Activated CD4-positive, alpha-beta memory T cell treated with anti-CD3 and anti-CD28 coated beads, Interleukin-2, amount 10 ng/mL, durations not matched to agents 7 days and 5 days (primary cell): ENCODE results near the gene CYP26B1. TPM values are rescaled to one million over a fixed set of nuclear protein-coding genes. Genes with fewer than 3 reads are reported as not detected.
"Not testable (repeated sequence)": the region's sequence is repeated elsewhere in the genome, so short reads cannot be mapped to it uniquely, and the experiment has no call there.

ENCODE experiments used
- CTCF ChIA-PET: fragments of 350-600 bp; sonication (Branson Sonifier 250); formaldehyde crosslinking; loops from one replicate; lab custom pipeline; 2021; ENCODE audit warnings: antibody characterized with exemption, inconsistent platforms; lab: Charles Lee
- POLR2A ChIA-PET: fragments of 350-600 bp; sonication (Branson Sonifier 250); formaldehyde crosslinking; loops from one replicate; lab custom pipeline; 2021; ENCODE audit warnings: antibody characterized with exemption; lab: Charles Lee
- DNase-seq: peaks from one replicate; pipeline ENCODE4 v3.0.0-alpha.2; 2020
- H3K27ac Mint-ChIP-seq: one replicate; pipeline ENCODE4 v1.8.0; 2021; ENCODE audit warnings: mild to moderate bottlenecking, mixed read lengths
- H3K27me3 Mint-ChIP-seq: one replicate; pipeline ENCODE4 v1.8.0; 2021; ENCODE audit warnings: mixed read lengths
- H3K36me3 Mint-ChIP-seq: one replicate; pipeline ENCODE4 v1.8.0; 2021; ENCODE audit warnings: low read depth, mixed read lengths
- H3K4me1 Mint-ChIP-seq: one replicate; pipeline ENCODE4 v1.8.0; 2021; ENCODE audit warnings: mixed read lengths
- H3K4me3 Mint-ChIP-seq: one replicate; pipeline ENCODE4 v1.8.0; 2021; ENCODE audit warnings: mild to moderate bottlenecking, mixed read lengths
- H3K9me3 Mint-ChIP-seq: one replicate; pipeline ENCODE4 v1.8.0; 2021; ENCODE audit warnings: mixed read lengths
- total RNA-seq, 2 experiments: library from RNA; stranded (reverse); gene quantifications; one replicate each; pipeline ENCODE4 v1.2.3, GENCODE V29; 2021

Gene CYP26B1
- total RNA-seq, 2 experiments from 2014 or later, result not detected

GRCh38 chr2:72096181-72096580 lies 51.5 kb downstream of the CYP26B1 start:
- H3K36me3 Mint-ChIP-seq, result no peaks in the 10 kb centered on the region
- ChIA-PET CTCF (no interaction called here), POLR2A (no interaction called here)
- H3K9me3 Mint-ChIP-seq, result no peaks in the 10 kb centered on the region
- DNase-seq, result no peak
- no peak overlapping the region for H3K27ac Mint-ChIP-seq
- no peaks in the 10 kb centered on the region for H3K4me1 Mint-ChIP-seq
- H3K27me3 Mint-ChIP-seq, result peaks cover 10% of the 10 kb centered on the region
- H3K4me3 Mint-ChIP-seq, result no peak overlapping the region

DNA sequence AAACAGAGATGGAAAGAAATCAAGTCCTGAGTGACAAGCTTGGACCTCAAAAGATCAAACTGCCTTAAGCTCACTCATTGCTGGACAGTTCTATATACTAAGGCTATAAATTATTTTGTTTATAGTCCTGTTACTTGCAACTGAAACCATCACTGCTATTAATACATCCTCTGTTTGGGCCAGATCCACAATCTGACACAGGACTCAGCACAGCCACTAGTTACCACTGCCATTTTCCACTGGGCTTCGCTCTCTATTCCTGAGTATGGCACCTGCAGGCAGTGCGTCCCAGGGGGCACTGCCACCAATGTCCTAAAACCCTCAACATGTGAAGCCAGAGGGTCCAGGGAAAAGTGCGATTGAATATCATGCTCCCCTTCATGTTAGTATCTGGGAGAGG lies 52.3 kb downstream of the CYP26B1 start:
- Mint-ChIP-seq H3K4me1 (no peaks in the 10 kb centered on the region), H3K36me3 (no peaks in the 10 kb centered on the region), H3K27ac (no peak overlapping the region), H3K4me3 (no peak overlapping the region), H3K27me3 (peaks cover 8% of the 10 kb centered on the region), H3K9me3 (no peaks in the 10 kb centered on the region)
- DNase-seq, result no peak
- POLR2A ChIA-PET, result no interaction called here
- CTCF ChIA-PET, result no interaction called here

DNA sequence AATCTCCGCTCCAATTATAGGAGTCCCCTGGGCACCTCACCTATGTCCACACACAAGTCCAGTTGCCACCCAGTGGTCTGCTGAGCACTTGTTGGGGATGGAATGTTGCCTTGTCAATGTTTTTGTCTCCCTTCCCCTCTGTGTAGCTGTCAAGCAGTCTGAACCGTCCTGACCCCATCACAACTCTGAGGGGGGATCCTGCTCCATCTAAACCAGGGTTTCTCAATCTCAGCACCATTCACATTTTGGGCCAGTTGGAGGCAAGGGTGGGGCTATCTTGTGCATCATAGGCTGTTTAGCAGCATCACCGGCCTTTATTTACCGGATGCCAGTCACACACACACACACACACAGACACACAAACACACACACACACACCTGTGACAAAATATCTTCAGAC lies 53.0 kb downstream of the CYP26B1 start:
- Mint-ChIP-seq H3K27me3 (peaks cover 6% of the 10 kb centered on the region), H3K36me3 (no peaks in the 10 kb centered on the region), H3K4me3 (no peak overlapping the region), H3K27ac (no peak overlapping the region), H3K4me1 (no peaks in the 10 kb centered on the region), H3K9me3 (no peaks in the 10 kb centered on the region)
- no peak for DNase-seq
- ChIA-PET CTCF (no interaction called here), POLR2A (no interaction called here)

DNA sequence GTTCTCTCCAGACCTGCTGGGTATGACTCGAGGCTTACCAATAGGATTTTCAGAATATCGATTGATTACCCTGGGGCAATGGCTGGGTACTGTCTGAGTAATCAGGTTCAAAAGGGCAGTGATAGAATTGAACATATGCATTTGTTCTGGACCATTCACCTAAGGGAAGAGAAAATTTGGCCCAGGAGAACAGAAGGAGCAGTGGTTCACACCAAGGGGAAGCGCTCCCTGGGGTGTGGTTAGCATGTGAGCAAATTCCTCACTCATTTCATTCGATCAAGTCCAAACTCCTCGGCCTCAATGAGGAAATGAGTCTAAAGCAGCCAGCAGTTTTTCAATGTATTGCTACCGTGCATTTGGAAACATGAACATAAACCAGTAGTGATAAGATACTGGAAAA lies 55.6 kb downstream of the CYP26B1 start:
- Mint-ChIP-seq H3K4me1 (no peaks in the 10 kb centered on the region), H3K27ac (no peak overlapping the region), H3K9me3 (no peaks in the 10 kb centered on the region), H3K36me3 (no peaks in the 10 kb centered on the region), H3K27me3 (no peaks in the 10 kb centered on the region), H3K4me3 (no peak overlapping the region)
- DNase-seq, result no peak
- ChIA-PET CTCF (no interaction called here), POLR2A (no interaction called here)

GRCh38 chr2:72090781-72091482 lies 56.7 kb downstream of the CYP26B1 start:
- Mint-ChIP-seq H3K4me3 (no peak overlapping the region), H3K9me3 (no peaks in the 10 kb centered on the region), H3K27ac (no peak overlapping the region), H3K27me3 (no peaks in the 10 kb centered on the region), H3K4me1 (no peaks in the 10 kb centered on the region), H3K36me3 (no peaks in the 10 kb centered on the region)
- CTCF ChIA-PET, result no interaction called here
- POLR2A ChIA-PET, result no interaction called here
- DNase-seq, result no peak

DNA sequence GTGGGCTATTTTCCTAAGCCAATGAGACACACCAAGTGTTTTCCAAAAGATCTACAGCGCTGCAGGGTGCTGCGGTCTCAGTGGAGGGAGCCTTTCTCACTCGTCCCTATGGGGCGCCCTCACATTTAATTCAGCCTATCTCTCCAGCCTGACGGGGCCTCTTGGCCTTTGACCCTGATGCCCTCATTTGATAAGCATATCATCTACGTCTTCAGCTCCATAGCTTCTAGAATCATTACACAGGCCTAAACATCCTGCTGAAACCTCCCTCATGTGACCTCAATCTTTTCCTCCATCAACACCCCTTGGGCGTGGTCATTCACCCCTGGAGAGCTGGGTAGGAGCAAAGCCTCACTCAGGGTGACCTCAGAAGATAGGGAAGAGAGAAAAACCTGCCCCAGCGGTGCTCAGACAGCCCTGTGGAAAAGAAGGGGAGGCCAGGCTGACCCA lies 57.4 kb downstream of the CYP26B1 start:
- no peak for DNase-seq
- Mint-ChIP-seq H3K36me3 (no peaks in the 10 kb centered on the region), H3K27me3 (no peaks in the 10 kb centered on the region), H3K4me1 (no peaks in the 10 kb centered on the region), H3K9me3 (no peaks in the 10 kb centered on the region), H3K27ac (no peak overlapping the region), H3K4me3 (no peak overlapping the region)
- ChIA-PET CTCF (no interaction called here), POLR2A (no interaction called here)

GRCh38 chr2:72089537-72089936 lies 58.1 kb downstream of the CYP26B1 start:
- Mint-ChIP-seq H3K27ac (no peak overlapping the region), H3K9me3 (no peaks in the 10 kb centered on the region), H3K27me3 (no peaks in the 10 kb centered on the region), H3K4me3 (no peak overlapping the region), H3K36me3 (no peaks in the 10 kb centered on the region), H3K4me1 (no peaks in the 10 kb centered on the region)
- POLR2A ChIA-PET, result no interaction called here
- CTCF ChIA-PET, result no interaction called here
- no peak for DNase-seq

- H3K4me3 Mint-ChIP-seq, result no peak overlapping the region
- H3K4me1 Mint-ChIP-seq, result no peaks in the 10 kb centered on the region
- H3K9me3 Mint-ChIP-seq, result no peaks in the 10 kb centered on the region
- no peak overlapping the region for H3K27ac Mint-ChIP-seq
- ChIA-PET CTCF (no interaction called here), POLR2A (no interaction called here)
- DNase-seq, result no peak
- H3K27me3 Mint-ChIP-seq, result no peaks in the 10 kb centered on the region
- no peaks in the 10 kb centered on the region for H3K36me3 Mint-ChIP-seq
Measured at GRCh38 chr2:72089028-72089427, 58.6 kb downstream of the CYP26B1 start.

DNA sequence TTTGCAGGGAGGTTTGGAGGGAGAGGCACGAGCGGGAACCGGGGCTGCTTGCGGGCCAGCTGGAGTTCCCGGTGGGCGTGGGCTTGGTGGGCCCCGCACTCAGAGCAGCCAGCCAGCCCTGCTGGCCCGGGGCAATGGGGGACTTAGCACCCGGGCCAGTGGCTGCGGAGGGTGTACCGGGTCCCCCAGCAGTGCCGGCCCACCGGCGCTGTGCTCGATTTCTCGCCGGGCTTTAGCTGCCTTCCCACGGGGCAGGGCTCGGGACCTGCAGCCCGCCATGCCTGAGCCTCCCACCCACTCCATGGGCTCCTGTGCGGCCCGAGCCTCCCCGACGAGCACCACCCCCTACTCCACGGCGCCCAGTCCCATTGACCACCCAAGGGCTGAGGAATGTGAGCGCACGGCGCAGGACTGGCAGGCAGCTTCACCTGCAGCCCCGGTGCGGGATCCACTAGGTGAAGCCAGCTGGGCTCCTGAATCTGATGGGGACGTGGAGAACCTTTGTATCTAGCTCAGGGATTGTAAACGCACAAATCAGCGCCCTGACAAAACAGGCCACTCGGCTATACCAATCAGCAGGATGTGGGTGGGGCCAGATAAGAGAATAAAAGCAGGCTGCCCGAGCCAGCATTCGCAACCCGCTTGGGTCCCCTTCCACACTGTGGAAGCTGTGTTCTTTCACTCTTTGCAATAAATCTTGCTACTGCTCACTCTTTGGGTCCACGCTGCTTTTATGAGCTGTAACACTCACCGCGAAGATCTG lies 60.6 kb downstream of the CYP26B1 start:
- H3K36me3 Mint-ChIP-seq, H3K4me3 Mint-ChIP-seq, H3K4me1 Mint-ChIP-seq, H3K27ac Mint-ChIP-seq, H3K27me3 Mint-ChIP-seq, DNase-seq, POLR2A ChIA-PET, CTCF ChIA-PET, H3K9me3 Mint-ChIP-seq: not testable (repeated sequence)

DNA sequence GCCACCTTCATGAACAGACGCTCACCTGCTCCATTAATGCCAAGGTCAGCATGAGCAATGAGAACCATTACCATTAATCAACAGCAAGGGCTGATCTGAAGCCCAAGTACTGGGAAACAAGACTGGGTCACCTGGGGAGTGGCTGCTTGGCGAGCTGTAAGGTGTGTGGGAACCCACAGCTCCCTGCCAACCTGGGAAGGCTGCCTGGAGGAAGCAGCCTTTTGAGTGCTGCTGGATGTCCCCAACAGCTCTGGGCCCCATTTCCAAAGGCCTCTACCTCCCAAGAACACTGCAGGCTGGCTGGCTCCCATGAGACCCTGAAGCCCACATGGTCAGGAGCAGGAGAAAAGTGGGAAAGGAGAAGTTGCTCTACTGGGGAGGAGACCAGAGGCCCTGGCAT lies 62.1 kb downstream of the CYP26B1 start:
- Mint-ChIP-seq H3K27ac (no peak overlapping the region), H3K27me3 (no peaks in the 10 kb centered on the region), H3K36me3 (no peaks in the 10 kb centered on the region), H3K4me1 (no peaks in the 10 kb centered on the region), H3K4me3 (no peak overlapping the region), H3K9me3 (no peaks in the 10 kb centered on the region)
- ChIA-PET CTCF (no interaction called here), POLR2A (no interaction called here)
- no peak for DNase-seq

DNA sequence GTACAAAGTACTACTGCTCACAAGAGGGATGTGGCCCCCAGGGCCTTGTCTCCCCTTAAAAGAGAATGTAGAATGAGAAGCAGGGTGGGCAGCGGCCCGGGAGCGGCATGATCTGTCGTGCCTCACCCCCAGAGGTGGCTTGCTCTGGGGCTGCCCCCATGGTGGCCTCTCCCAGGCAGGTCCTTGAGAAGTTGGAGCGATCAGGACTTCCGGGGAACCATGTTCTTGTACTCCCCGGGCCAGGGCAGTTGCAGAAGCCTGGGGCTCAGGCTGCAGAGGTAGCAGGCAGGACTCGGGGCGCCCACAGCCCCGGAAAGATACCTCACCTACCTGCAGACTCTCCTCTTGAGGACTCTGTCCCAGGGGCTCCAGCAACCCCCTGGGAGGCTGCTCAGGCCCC lies 62.6 kb downstream of the CYP26B1 start:
- no peak for DNase-seq
- no peak overlapping the region for H3K4me3 Mint-ChIP-seq
- H3K36me3 Mint-ChIP-seq, result no peaks in the 10 kb centered on the region
- ChIA-PET CTCF (no interaction called here), POLR2A (no interaction called here)
- no peaks in the 10 kb centered on the region for H3K27me3 Mint-ChIP-seq
- H3K27ac Mint-ChIP-seq, result no peak overlapping the region
- no peaks in the 10 kb centered on the region for H3K9me3 Mint-ChIP-seq
- H3K4me1 Mint-ChIP-seq, result no peaks in the 10 kb centered on the region

- H3K4me3 Mint-ChIP-seq, result no peak overlapping the region
- DNase-seq, result no peak
- no peak overlapping the region for H3K27ac Mint-ChIP-seq
- POLR2A ChIA-PET, result no interaction called here
- H3K9me3 Mint-ChIP-seq, result no peaks in the 10 kb centered on the region
- CTCF ChIA-PET, result no interaction called here
- no peaks in the 10 kb centered on the region for H3K4me1 Mint-ChIP-seq
- H3K36me3 Mint-ChIP-seq, result no peaks in the 10 kb centered on the region
- H3K27me3 Mint-ChIP-seq, result no peaks in the 10 kb centered on the region
Measured at GRCh38 chr2:72084584-72084976, 63.1 kb downstream of the CYP26B1 start.

DNA sequence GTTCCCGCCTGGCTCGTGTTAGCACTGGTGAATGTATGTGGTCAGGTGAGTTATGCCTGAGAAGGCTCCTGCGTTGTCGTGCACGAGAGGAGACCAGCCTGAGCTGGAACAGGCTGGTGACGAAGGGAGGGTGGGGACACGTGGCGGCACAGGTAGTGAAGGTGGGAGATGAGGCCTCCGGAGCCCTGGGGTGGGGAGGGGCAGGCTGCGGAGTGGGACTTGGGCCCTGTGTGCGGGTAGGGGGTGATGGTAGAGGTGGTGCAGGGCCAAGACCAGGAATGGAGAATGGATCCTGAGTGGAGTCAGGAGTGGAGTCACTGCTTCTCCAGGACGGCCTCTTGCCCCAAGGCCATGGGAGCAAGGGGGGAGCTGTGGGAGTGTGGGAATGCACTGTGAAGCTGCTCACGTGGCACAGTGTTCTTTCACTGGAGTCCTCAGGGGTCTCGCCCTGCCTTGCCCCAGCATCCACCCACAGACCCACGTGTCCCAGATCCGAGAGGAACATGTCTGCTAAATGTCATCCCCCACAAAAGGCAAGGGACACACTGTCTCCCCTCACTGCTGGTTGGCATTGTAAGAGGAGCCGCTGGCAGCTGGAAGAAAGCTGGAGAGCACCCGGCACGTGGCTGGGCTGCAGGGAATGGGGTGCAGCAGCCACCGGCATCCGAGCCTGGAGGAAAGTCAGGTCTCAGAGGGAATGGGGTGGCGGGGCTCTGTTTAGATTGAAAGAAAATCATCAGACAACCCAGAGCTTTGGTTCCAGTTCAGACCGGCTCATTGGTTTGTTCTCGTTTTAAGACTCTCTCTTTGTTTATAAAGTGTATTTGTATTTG lies 63.7 kb downstream of the CYP26B1 start:
- no peaks in the 10 kb centered on the region for H3K4me1 Mint-ChIP-seq
- H3K9me3 Mint-ChIP-seq, result no peaks in the 10 kb centered on the region
- DNase-seq, result no peak
- H3K4me3 Mint-ChIP-seq, result no peak overlapping the region
- ChIA-PET CTCF (no interaction called here), POLR2A (no interaction called here)
- H3K27ac Mint-ChIP-seq, result no peak overlapping the region
- H3K27me3 Mint-ChIP-seq, result no peaks in the 10 kb centered on the region
- H3K36me3 Mint-ChIP-seq, result no peaks in the 10 kb centered on the region
